ENCODE results near the gene SLC22A16.

- TF ChIP-seq, protein P1, sequence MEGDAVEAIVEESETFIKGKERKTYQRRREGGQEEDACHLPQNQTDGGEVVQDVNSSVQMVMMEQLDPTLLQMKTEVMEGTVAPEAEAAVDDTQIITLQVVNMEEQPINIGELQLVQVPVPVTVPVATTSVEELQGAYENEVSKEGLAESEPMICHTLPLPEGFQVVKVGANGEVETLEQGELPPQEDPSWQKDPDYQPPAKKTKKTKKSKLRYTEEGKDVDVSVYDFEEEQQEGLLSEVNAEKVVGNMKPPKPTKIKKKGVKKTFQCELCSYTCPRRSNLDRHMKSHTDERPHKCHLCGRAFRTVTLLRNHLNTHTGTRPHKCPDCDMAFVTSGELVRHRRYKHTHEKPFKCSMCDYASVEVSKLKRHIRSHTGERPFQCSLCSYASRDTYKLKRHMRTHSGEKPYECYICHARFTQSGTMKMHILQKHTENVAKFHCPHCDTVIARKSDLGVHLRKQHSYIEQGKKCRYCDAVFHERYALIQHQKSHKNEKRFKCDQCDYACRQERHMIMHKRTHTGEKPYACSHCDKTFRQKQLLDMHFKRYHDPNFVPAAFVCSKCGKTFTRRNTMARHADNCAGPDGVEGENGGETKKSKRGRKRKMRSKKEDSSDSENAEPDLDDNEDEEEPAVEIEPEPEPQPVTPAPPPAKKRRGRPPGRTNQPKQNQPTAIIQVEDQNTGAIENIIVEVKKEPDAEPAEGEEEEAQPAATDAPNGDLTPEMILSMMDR (IDR thresholded peaks at IDR 0.05) = no peak
- TF ChIP-seq POLR2AphosphoS5 (IDR thresholded peaks at IDR 0.05) = no peak
- TF ChIP-seq POLR2A (IDR thresholded peaks at IDR 0.05) = no peak
Observed at GRCh38 chr6:110524305-110524704, 47.9 kb upstream of the SLC22A16 start.

Measured in breast epithelium (tissue), 3 donors.